Measurements from ENCODE around the gene ANKRD13B. TPM values are rescaled to one million over a fixed set of nuclear protein-coding genes. Genes with fewer than 3 reads are reported as not detected.
A peak's percentile ranks its signal among the peaks of the same experiment; 100 is the strongest.

Gene ANKRD13B
- total and polyA plus RNA-seq, 2 of the 13 experiments (the other 11 are each of a cell fraction or from before 2014, with no cell fraction given) = 1.7 to 1.8 TPM

DNA sequence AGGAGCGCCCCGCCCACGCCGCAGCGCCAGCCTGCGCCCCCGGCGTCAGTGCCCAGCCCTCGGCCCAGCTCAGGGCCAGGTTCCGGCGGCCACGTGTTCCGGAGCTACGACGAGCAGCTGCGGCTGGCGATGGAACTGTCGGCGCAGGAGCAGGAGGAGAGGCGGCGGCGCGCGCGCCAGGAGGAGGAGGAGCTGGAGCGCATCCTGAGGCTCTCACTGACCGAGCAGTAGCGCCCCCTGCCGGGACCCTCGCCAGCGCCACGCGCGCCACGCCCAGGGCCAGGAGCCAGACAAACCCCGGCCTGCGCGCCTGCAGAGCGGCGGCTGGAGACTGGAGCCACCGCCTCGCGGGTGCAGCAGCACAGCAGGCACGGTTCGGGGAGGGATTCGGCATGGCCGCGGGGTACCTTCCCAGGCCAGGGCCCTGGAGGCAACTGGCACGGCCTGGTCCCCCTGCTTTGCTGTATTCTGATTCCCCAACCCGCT lies 20.5 kb downstream of the ANKRD13B start (continued):
- TF ChIP-seq, protein P1, sequence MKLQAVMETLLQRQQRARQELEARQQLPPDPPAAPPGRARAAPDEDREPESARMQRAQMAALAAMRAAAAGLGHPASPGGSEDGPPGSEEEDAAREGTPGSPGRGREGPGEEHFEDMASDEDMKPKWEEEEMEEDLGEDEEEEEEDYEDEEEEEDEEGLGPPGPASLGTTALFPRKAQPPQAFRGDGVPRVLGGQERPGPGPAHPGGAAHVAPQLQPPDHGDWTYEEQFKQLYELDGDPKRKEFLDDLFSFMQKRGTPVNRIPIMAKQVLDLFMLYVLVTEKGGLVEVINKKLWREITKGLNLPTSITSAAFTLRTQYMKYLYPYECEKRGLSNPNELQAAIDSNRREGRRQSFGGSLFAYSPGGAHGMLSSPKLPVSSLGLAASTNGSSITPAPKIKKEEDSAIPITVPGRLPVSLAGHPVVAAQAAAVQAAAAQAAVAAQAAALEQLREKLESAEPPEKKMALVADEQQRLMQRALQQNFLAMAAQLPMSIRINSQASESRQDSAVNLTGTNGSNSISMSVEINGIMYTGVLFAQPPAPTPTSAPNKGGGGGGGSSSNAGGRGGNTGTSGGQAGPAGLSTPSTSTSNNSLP (IDR thresholded peaks at IDR 0.05; ENCODE audit: low read depth, low read length) = no peak
- TF ChIP-seq, protein P2, sequence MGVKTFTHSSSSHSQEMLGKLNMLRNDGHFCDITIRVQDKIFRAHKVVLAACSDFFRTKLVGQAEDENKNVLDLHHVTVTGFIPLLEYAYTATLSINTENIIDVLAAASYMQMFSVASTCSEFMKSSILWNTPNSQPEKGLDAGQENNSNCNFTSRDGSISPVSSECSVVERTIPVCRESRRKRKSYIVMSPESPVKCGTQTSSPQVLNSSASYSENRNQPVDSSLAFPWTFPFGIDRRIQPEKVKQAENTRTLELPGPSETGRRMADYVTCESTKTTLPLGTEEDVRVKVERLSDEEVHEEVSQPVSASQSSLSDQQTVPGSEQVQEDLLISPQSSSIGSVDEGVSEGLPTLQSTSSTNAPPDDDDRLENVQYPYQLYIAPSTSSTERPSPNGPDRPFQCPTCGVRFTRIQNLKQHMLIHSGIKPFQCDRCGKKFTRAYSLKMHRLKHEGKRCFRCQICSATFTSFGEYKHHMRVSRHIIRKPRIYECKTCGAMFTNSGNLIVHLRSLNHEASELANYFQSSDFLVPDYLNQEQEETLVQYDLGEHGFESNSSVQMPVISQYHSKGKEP (CRISPR knock-in tag; IDR thresholded peaks at IDR 0.05) = peak; percentile 89
- TF ChIP-seq NR2F6 (IDR thresholded peaks at IDR 0.05) (no peak), NR2F6 (CRISPR knock-in tag; IDR thresholded peaks at IDR 0.05) (no peak; the same call in 1 of the 2 replicates), POGZ (CRISPR knock-in tag; IDR thresholded peaks at IDR 0.05) (peak; percentile 47; the same call in 1 of the 2 replicates), NFKBIZ (CRISPR knock-in tag; IDR thresholded peaks at IDR 0.05) (peak; percentile 66; the same call in 1 of the 2 replicates), NR3C1 (CRISPR knock-in tag; IDR thresholded peaks at IDR 0.05) (no peak), ZNF644 (CRISPR knock-in tag; IDR thresholded peaks at IDR 0.05; ENCODE audit: low read depth) (no peak), FOXM1 (CRISPR knock-in tag; IDR thresholded peaks at IDR 0.05) (no peak), SMAD3 (CRISPR knock-in tag; IDR thresholded peaks at IDR 0.05) (no peak), TCF7 (IDR thresholded peaks at IDR 0.05; ENCODE audit: low read depth) (no peak), ZBTB8A (CRISPR knock-in tag; IDR thresholded peaks at IDR 0.05; ENCODE audit: borderline replicate concordance, low read depth) (no peak), NR2C2 (CRISPR knock-in tag; IDR thresholded peaks at IDR 0.05; ENCODE audit: borderline replicate concordance) (0 out of 2 replicates have a peak, but pooled peaks have one; percentile 42), ZNF782 (CRISPR knock-in tag; IDR thresholded peaks at IDR 0.05; ENCODE audit: borderline replicate concordance) (no peak), ZNF709 (CRISPR knock-in tag; IDR thresholded peaks at IDR 0.05) (0 out of 2 replicates have a peak, but pooled peaks have one; percentile 64), PAX8 (CRISPR knock-in tag; IDR thresholded peaks at IDR 0.05; ENCODE audit: borderline replicate concordance) (no peak; the same call in 1 of the 2 replicates), ZNF446 (CRISPR knock-in tag; IDR thresholded peaks at IDR 0.05) (peak; percentile 75), POLR2A (IDR thresholded peaks at IDR 0.05; ENCODE audit: insufficient read depth in 1 of 2, low read depth in 2 of 2, low read length in 2 of 2) (no peak), ETV6 (CRISPR knock-in tag; conservative IDR thresholded peaks at IDR 0.05) (peak; percentile 59; the same call in 1 of the 2 replicates), FLYWCH1 (CRISPR knock-in tag; IDR thresholded peaks at IDR 0.05) (no peak), ZSCAN9 (CRISPR knock-in tag; IDR thresholded peaks at IDR 0.05; ENCODE audit: borderline replicate concordance) (no peak)
- TF ChIP-seq, protein P3, sequence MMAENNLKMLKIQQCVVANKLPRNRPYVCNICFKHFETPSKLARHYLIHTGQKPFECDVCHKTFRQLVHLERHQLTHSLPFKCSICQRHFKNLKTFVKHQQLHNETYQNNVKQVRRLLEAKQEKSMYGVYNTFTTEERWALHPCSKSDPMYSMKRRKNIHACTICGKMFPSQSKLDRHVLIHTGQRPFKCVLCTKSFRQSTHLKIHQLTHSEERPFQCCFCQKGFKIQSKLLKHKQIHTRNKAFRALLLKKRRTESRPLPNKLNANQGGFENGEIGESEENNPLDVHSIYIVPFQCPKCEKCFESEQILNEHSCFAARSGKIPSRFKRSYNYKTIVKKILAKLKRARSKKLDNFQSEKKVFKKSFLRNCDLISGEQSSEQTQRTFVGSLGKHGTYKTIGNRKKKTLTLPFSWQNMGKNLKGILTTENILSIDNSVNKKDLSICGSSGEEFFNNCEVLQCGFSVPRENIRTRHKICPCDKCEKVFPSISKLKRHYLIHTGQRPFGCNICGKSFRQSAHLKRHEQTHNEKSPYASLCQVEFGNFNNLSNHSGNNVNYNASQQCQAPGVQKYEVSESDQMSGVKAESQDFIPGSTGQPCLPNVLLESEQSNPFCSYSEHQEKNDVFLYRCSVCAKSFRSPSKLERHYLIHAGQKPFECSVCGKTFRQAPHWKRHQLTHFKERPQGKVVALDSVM (CRISPR knock-in tag; IDR thresholded peaks at IDR 0.05) = peak; percentile 31; the same call in 1 of the 2 replicates
- TF ChIP-seq, protein P4, sequence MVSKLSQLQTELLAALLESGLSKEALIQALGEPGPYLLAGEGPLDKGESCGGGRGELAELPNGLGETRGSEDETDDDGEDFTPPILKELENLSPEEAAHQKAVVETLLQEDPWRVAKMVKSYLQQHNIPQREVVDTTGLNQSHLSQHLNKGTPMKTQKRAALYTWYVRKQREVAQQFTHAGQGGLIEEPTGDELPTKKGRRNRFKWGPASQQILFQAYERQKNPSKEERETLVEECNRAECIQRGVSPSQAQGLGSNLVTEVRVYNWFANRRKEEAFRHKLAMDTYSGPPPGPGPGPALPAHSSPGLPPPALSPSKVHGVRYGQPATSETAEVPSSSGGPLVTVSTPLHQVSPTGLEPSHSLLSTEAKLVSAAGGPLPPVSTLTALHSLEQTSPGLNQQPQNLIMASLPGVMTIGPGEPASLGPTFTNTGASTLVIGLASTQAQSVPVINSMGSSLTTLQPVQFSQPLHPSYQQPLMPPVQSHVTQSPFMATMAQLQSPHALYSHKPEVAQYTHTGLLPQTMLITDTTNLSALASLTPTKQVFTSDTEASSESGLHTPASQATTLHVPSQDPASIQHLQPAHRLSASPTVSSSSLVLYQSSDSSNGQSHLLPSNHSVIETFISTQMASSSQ (IDR thresholded peaks at IDR 0.05; ENCODE audit: low read depth) = no peak
- TF ChIP-seq, protein P4 (CRISPR knock-in tag; IDR thresholded peaks at IDR 0.05; ENCODE audit: borderline replicate concordance) = peak; percentile 53; the same call in 1 of the 2 replicates

Data from HepG2 (cell line).